Breast epithelium (tissue), 3 donors: ENCODE data around the gene MYL12A.
A peak's percentile ranks its signal among the peaks of the same experiment; 100 is the strongest.

Source experiments
- POLR2A ChIP-seq: fragments of 450-650 bp; IDR thresholded peaks from one replicate; pipeline ENCODE4 v1.6.1; 2016; ENCODE audit warnings: antibody characterized with exemption, mild to moderate bottlenecking, moderate library complexity
- POLR2AphosphoS5 ChIP-seq, 3 donors: sonication (generic); formaldehyde crosslinking; IDR thresholded peaks; one replicate each; pipeline ENCODE4 v1.6.1; 2017; ENCODE audit warnings: antibody characterized with exemption in 3 of 3
- TF ChIP-seq, protein P1 (sequence below), 3 donors: fragments of 450-650 bp; IDR thresholded peaks; one replicate each; pipeline ENCODE4 v1.5.1; 2016 to 2017; ENCODE audit warnings: antibody characterized with exemption in 3 of 3, mild to moderate bottlenecking in 3 of 3, moderate library complexity in 3 of 3

DNA sequence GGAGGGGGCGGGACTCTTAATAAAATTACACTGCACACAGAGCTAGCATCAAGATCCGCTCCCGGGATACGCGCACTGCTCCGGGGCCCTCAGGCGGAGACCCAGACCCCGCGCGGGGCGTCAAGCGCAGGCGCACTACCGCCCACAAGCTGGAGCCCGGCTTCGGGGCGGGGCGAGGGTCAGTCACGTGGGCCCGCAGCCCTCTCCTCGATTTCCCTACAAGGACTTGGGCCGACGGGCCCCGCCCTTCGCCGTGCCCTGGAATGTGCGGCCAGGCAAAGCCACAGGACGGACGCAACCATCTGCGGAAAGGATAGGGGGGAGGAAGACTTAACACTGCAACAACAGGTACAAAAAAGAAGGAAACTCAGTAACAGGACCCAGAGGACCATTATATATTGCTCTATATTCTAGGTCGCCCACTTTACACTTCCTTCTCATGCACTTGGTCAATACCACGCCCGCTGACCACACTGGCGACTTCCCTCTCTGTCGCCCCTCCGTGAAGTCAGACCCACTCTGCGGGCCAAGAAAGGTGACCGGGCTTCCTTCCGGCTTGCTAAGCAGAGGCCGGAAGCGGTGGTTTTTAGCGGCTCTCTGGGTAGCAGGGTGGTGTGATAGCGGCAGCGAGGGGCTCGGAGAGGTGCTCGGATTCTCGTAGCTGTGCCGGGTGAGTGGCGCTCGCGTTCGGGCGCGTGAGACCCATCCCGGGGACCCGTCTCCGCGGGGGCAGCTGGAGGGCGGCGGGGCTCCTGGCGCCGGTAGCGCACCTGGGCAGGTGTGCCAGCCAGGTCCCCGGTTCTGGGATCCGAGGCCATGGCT lies at the start of gene MYL12A:
- TF ChIP-seq, protein P1, sequence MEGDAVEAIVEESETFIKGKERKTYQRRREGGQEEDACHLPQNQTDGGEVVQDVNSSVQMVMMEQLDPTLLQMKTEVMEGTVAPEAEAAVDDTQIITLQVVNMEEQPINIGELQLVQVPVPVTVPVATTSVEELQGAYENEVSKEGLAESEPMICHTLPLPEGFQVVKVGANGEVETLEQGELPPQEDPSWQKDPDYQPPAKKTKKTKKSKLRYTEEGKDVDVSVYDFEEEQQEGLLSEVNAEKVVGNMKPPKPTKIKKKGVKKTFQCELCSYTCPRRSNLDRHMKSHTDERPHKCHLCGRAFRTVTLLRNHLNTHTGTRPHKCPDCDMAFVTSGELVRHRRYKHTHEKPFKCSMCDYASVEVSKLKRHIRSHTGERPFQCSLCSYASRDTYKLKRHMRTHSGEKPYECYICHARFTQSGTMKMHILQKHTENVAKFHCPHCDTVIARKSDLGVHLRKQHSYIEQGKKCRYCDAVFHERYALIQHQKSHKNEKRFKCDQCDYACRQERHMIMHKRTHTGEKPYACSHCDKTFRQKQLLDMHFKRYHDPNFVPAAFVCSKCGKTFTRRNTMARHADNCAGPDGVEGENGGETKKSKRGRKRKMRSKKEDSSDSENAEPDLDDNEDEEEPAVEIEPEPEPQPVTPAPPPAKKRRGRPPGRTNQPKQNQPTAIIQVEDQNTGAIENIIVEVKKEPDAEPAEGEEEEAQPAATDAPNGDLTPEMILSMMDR (IDR thresholded peaks at IDR 0.05), result peak in 1 of 3 donors; percentile 6
- TF ChIP-seq POLR2A (peak; percentile 93), POLR2AphosphoS5 (IDR thresholded peaks at IDR 0.05) (peak; percentile 79 to 95 (median 90))
